GM12875 (cell line): Measurements from ENCODE around the gene HBEGF.
A peak's percentile ranks its signal among the peaks of the same experiment; 100 is the strongest.

ENCODE experiments used
- H3K4me3 ChIP-seq: one replicate; pipeline ENCODE4 v1.5.1; 2011; ENCODE audit warnings: low read depth, low read length, control low read depth
- TF ChIP-seq, protein P1 (sequence below): IDR thresholded peaks from 2 replicates; pipeline ENCODE4 v1.5.1; 2011; ENCODE audit warnings: low read depth, mild to moderate bottlenecking, control low read depth, inconsistent platforms, low read length, moderate library complexity, borderline replicate concordance; ENCODE audit not compliant: insufficient read depth

Gene HBEGF

DNA sequence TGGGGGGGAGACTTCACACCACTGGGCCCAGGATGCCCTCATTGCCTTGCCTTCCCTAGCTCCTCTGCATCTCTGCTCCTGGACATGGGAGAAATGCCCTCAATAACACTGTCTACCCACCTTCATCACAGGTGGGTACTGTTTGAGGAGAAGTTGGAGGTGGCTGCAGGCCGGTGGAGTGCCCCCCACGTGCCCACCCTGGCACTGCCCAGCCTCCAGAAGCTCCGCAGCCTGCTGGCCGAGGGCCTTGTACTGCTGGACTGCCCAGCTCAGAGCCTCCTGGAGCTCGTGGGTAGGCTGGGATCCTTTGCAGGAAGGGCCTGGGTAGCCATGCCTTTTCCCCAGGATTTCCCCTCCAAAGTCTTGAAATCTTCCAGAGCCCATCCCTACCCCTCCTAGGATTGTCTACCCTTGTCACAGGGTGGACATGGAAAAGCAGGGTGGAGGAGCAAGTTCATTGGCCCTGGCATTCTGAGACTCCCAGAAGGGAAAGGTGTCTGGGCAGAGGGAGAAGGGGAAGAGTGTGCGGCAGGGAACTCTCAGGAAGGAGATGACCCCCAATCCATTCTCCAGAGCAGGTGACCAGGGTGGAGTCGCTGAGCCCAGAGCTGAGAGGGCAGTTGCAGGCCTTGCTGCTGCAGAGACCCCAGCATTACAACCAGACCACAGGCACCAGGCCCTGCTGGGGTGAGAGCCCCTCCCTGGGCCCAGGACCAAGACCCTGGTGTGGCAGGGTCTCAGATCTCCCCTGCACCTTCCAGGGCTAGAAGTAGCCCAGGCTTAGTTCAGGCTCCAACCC lies 14.5 kb upstream of the HBEGF start:
- H3K4me3 ChIP-seq, result no peak overlapping the region
- TF ChIP-seq, protein P1, sequence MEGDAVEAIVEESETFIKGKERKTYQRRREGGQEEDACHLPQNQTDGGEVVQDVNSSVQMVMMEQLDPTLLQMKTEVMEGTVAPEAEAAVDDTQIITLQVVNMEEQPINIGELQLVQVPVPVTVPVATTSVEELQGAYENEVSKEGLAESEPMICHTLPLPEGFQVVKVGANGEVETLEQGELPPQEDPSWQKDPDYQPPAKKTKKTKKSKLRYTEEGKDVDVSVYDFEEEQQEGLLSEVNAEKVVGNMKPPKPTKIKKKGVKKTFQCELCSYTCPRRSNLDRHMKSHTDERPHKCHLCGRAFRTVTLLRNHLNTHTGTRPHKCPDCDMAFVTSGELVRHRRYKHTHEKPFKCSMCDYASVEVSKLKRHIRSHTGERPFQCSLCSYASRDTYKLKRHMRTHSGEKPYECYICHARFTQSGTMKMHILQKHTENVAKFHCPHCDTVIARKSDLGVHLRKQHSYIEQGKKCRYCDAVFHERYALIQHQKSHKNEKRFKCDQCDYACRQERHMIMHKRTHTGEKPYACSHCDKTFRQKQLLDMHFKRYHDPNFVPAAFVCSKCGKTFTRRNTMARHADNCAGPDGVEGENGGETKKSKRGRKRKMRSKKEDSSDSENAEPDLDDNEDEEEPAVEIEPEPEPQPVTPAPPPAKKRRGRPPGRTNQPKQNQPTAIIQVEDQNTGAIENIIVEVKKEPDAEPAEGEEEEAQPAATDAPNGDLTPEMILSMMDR, result no peak

DNA sequence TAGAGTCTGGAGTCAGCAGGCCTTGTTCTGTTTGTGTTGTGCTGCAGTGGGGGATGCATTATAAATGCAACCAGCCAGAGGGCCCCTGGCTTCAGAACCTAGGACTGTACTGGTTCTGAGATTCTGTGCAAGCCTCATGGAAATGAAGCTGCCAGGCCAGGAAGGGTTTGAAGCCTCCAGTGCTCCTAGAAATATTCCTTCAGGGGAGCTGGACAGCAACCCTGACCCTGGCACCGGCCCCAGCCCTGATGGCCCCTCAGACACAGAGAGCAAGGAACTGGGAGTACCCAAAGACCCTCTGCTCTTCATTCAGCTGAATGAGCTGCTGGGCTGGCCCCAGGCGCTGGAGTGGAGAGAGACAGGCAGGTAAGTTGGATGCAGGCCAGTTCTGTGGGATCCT lies 13.7 kb upstream of the HBEGF start, which contains the start of gene SLC4A9:
Gene SLC4A9, plus strand, starts transcription at position 94 of the 400 bp plus-strand sequence. Its CDS starts 43 bp downstream, at position 137.
- TF ChIP-seq, protein P1, result no peak
- no peak within 1 kb of the TSS for H3K4me3 ChIP-seq

DNA sequence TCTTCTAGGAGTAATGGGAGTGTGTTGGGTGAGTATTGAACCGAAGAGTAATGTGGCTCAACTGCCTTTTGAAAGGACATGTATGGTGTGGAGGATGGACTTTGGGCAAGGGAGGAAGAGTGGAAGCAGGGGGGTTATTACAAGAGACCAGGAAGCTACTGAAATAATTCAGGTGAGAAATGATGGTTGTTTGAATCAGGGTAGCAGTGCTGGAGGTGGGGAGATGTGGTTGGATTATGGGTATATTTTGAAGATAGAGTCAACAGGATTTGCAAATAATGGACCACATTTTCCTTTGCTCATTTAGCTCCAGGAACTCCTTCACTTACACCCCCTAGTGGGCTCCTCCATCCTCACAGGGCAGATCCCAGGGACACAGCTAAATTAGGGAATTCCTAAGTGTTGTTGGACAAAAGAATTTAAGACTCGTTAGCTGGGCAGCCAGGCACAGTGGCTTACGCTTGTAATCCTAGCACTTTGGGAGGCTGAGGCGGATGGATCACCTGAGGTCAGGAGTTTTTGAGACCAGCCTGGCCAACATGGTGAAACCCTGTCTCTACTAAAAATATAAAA lies 12.4 kb upstream of the HBEGF start:
- H3K4me3 ChIP-seq, result no peak overlapping the region
- TF ChIP-seq, protein P1, result 0 out of 2 replicates have a peak, but pooled peaks have one; percentile 1

DNA sequence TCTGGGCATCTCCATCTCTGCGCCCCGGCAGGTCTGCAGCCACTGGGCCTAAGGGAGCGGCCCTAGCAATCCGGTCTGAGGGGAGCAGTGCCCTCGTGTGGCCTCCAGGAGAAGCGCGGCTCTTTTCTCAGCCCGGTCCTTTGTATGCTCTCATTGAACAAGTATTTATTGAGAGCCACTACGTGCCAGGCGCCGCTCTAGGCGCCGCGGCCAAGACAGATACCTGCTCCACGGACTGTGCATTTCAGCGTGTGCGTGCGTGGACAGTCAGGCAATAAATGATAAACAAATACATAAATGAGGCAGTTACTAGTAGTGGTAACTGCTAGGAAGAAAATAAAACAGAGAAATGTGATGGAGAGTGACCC lies 11.3 kb upstream of the HBEGF start:
- TF ChIP-seq, protein P1, result peak; percentile 95
- H3K4me3 ChIP-seq, result no peak overlapping the region

DNA sequence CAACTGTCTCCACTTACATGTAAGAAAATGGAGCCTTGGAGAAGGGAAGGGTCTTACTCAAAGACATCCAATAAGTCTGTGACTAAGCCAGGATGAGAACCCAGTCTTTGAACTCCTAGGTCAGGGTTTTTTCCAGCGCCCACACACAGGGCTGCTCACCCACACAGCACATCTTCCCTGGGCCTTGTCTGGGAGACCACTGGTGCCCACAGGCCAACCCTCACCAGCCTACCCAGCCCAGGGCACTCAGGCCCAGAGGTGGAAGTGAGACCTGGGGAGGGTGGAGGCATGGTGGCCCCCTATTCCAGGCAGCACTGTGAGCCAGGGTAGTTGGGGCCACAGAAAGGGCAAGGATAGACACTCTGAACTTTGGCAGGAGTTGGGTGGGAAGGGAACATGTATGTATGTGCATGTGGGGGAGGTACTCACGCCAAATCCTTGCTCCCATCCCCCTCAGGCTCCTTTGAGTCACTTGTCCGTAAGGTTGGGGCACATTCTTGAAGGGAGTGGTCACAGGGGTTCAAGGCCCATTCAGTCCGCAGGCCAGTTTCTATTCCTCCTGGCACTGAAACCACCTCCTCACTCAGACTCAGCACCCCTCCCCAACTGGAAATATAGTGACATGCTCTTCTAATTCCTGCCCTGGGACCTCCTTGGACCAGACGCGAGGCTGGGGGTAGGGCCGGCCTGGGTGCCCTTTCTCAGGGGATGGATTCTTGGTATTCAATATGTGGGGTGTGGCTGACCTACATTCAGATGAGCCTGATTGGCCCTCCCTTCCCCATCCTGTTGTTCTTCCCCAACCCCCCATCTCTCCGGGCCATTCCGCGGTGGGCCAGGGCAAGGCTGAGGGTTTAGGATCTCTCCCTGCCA lies 10.7 kb upstream of the HBEGF start:
- H3K4me3 ChIP-seq, result no peak overlapping the region
- TF ChIP-seq, protein P1, result no peak

DNA sequence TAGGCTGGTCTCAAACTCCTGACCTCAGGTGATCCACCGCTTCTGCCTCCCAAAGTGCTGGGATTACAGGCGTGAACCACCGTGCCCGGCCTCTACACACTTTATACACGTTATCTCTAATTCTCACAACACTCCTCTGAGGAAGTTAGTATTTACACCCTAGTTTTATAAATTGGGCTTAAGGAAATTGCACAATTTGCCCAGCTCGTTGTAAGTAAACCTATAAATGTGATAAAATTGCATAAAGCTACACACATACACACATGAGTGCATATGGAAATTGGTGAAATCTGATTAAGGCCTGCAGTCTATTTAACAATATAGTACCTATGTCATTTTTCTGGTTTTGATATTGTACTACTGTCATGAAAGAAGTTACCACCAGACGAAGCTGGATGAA lies 9.1 kb upstream of the HBEGF start:
- TF ChIP-seq, protein P1, result no peak
- no peak overlapping the region for H3K4me3 ChIP-seq
